Uterus (tissue), 2 donors: ENCODE data around the gene NTSR1.

Source experiments
- CTCF ChIP-seq, 4 experiments: fragments of 200-600 bp in 2 of 4; fragments of 450-650 bp in 2 of 4; sonication (generic) in 2 of 4; IDR thresholded peaks; one replicate each; pipeline ENCODE4 v1.5.1; 2016 to 2019; ENCODE audit warnings: antibody characterized with exemption in 4 of 4, mild to moderate bottlenecking in 2 of 4, moderate library complexity in 1 of 4
- POLR2A ChIP-seq, 2 donors: fragments of 450-650 bp; IDR thresholded peaks; one replicate each; pipeline ENCODE4 v1.6.1; 2016; ENCODE audit warnings: antibody characterized with exemption in 2 of 2, mild to moderate bottlenecking in 1 of 2, moderate library complexity in 1 of 2

- TF ChIP-seq CTCF (IDR thresholded peaks at IDR 0.05) (no peak), POLR2A (IDR thresholded peaks at IDR 0.05) (no peak)
Measured at GRCh38 chr20:62749851-62750445, 41.3 kb downstream of the NTSR1 start.
